Fibroblast of pulmonary artery (primary cell): ENCODE results near the gene PANK3.

Experiments
- DNase-seq: peaks from one replicate; pipeline ENCODE4 v3.0.0-alpha.2; 2010; ENCODE audit warnings: low read depth
- H3K4me3 ChIP-seq: replicated peaks from 2 replicates; pipeline ENCODE4 v1.5.1; 2011; ENCODE audit warnings: low read depth, mild to moderate bottlenecking, control low read depth, low read length, moderate library complexity
- TF ChIP-seq, protein P1 (sequence below): IDR thresholded peaks from 2 replicates; pipeline ENCODE4 v1.5.1; 2011; ENCODE audit warnings: mild to moderate bottlenecking, control low read depth, low read length, inconsistent platforms; ENCODE audit errors: missing control alignments

PANK3 gene

DNA sequence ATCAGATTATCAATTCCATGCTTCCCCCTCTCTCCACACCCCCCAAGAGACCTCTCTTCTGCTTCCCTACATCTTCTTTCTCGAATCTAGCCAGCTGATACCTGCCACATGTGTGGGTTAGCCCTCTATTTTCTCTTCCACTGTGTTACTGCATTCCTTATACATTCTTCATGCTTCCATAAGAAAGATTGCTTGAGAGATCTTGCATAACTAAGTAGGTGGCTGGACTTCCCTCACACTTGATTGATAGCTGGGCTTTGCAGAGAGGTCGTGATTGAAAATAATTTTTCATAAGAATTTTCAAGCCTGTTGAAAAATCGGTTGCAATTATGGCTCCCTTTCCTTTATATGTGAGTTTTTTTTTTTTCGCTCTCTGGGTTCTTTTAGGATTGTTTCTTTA is 33.0 kb upstream of the PANK3 start:
- TF ChIP-seq, protein P1, sequence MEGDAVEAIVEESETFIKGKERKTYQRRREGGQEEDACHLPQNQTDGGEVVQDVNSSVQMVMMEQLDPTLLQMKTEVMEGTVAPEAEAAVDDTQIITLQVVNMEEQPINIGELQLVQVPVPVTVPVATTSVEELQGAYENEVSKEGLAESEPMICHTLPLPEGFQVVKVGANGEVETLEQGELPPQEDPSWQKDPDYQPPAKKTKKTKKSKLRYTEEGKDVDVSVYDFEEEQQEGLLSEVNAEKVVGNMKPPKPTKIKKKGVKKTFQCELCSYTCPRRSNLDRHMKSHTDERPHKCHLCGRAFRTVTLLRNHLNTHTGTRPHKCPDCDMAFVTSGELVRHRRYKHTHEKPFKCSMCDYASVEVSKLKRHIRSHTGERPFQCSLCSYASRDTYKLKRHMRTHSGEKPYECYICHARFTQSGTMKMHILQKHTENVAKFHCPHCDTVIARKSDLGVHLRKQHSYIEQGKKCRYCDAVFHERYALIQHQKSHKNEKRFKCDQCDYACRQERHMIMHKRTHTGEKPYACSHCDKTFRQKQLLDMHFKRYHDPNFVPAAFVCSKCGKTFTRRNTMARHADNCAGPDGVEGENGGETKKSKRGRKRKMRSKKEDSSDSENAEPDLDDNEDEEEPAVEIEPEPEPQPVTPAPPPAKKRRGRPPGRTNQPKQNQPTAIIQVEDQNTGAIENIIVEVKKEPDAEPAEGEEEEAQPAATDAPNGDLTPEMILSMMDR: no peak
- no peak overlapping the region for H3K4me3 ChIP-seq
- DNase-seq: peak; percentile 11

DNA sequence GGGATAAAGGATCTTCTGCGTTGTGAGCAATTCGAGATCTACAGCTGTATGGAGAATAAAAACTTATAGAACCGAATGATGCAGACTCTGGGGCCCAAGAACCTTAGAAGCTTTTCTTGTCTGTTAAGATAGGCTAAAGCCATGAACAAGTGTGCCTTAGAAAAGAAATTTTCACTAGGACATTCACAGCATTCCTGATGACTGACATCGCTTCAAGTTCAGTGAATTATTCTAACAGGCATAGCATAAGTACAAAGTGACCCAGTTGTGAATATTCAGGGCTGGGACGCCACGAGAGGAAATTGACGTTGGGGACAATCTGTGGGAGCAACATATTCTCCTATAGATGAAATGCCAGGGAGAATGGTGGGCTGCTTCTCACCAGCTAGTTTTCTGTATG is 32.0 kb upstream of the PANK3 start:
- TF ChIP-seq, protein P1: no peak
- H3K4me3 ChIP-seq: no peak overlapping the region
- DNase-seq: peak; percentile 23

DNA sequence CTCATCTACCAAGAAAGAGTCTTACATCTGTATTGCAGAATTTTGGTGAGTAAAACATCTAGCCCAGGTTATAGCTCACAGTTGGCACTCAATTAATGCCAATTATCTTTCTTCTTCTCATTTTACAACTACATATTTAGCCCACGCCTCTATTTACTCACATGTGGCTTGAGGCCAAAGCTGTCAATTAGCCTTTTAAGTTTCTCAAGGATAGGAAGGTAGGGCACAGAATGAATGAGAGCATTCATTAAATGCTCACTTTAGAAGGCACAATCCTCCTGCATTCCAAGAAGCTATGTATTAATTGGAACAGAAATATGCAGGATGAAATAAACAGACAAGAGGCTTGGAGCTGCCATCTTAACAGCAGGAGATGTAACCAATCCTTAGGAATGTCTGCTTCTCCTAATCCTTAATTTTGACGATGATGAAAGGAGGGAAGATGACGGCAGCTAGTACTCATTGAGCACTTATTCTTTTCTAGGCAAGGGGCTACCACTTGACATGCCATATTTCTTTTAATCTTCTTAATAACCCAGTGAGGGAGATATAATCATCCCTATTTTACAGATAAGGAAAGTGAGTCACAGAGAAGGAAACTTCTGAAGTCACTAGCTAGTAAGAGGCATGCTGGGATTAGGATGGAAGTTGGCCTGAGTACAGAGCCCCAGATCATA is 30.8 kb upstream of the PANK3 start:
- no peak for DNase-seq
- TF ChIP-seq, protein P1: no peak
- H3K4me3 ChIP-seq: no peak overlapping the region

DNA sequence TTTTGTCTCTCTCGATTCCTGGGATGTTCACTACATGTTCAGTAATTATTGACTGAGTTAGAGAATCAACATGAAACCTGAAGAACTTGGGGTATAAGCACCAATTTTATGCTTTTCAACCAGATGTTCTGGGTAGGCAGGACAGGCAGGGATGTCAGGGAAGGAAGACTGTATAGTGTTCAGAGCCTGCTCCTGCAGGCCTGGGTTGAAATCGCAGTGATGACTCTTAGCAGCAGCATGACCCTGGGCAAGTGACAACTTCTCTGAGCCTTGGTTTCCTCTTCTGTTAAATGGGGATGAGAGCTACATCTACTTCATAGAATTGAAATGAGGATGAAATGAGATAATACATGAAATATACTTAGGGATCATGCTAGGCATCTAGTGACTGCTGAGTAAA is 29.7 kb upstream of the PANK3 start:
- no peak for DNase-seq
- TF ChIP-seq, protein P1: no peak
- H3K4me3 ChIP-seq: no peak overlapping the region

DNA sequence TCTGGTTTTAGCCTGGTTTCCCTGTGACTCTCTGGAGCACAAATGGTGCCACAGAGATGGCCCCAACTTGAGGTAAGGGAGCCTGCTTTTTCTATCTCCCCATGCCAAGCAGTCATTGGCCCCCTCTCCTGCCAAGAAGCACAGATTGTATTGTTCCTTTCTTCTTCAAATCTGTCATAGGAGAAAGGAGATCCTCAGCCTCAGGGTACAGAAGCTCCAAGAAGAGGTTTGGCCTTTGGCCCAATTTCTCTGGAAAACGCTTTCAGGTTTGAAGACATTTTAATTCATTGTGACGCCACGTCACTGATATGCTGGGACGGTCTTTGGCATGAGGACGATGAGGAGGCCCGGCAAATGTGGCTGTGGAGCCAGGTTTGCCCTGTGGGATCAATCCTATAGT is 29.2 kb upstream of the PANK3 start:
- DNase-seq: no peak
- no peak overlapping the region for H3K4me3 ChIP-seq
- TF ChIP-seq, protein P1: no peak

DNA sequence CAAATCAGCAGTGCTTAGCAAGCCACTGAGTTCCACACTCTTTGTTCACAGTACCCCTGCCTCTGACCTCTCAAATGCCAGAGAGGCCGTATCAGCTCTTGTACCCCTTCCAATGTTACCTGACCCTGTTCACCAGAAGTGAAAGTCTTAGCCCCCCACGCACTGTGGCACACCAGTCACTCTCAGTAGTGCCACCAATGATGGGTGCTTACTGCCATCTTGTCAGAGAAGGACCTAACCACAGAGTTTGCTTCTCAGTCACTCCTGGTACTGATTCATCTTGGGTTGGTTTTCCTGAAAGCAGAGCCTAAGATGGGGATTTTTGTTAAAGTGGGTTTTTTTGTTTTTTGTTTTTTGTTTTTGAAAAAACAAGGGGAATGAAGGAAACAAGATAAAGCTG is 28.8 kb upstream of the PANK3 start:
- DNase-seq: no peak
- TF ChIP-seq, protein P1: no peak

DNA sequence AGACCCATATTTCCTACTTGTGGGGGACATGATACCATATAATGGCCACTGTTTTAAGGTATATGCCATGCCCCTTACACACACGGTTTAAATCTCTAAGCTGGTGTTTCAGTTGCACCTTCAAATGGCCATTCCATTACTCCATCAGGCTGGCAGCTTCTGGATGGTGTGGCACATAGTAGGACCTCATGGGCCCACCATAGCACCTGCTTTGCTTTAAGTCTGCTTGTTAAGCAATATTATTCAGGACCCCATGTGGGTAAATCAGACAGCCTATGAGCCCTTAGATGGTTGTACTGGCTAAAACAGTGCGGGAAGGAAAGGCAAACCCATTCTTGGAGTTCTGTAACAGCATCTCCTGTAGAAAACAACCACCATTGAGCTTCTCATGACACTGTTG is 27.4 kb upstream of the PANK3 start:
- DNase-seq: no peak
- TF ChIP-seq, protein P1: no peak
- no peak overlapping the region for H3K4me3 ChIP-seq

More for the DNA sequence above, 28.8 kb upstream of the PANK3 start:
- no peak overlapping the region for H3K4me3 ChIP-seq
